MCF 10A (cell line): Measurements from ENCODE around the gene KLK2. TPM values are rescaled to one million over a fixed set of nuclear protein-coding genes. Genes with fewer than 3 reads are reported as not detected.

Source experiments
- BruUV-seq: library from RNA; stranded (reverse); fragments of 400-500 nt; replicated peaks from 2 replicates; lab custom pipeline; 2021; lab: Mats Ljungman, UMichigan
- CTCF ChIA-PET: fragments of 300-600 bp; sonication (Branson Sonifier 250); formaldehyde crosslinking; extraction: SDS; loops from one replicate; lab custom pipeline; 2021; ENCODE audit warnings: antibody characterized with exemption, inconsistent platforms; lab: Yijun Ruan, JAX
- POLR2A ChIA-PET: fragments of 300-600, 350-650 bp; sonication (Branson Sonifier 250); formaldehyde crosslinking; extraction: SDS; loops from one replicate; lab custom pipeline; 2020; ENCODE audit warnings: antibody characterized with exemption, inconsistent platforms; lab: Yijun Ruan, JAX
- DNase-seq: peaks from one replicate; pipeline ENCODE4 v3.0.0-alpha.2; 2018; ENCODE audit not compliant: unreplicated experiment
- H3K27ac Mint-ChIP-seq: one replicate; pipeline ENCODE4 v1.8.0; 2022; ENCODE audit warnings: mild to moderate bottlenecking, low read depth, mixed read lengths; ENCODE audit not compliant: unreplicated experiment
- H3K27me3 Mint-ChIP-seq: one replicate; pipeline ENCODE4 v1.8.0; 2022; ENCODE audit warnings: mixed read lengths; ENCODE audit not compliant: insufficient read depth, unreplicated experiment
- H3K36me3 Mint-ChIP-seq: one replicate; pipeline ENCODE4 v1.8.0; 2022; ENCODE audit warnings: mild to moderate bottlenecking, moderate library complexity, mixed read lengths; ENCODE audit not compliant: insufficient read depth, unreplicated experiment
- H3K4me1 Mint-ChIP-seq: one replicate; pipeline ENCODE4 v1.8.0; 2022; ENCODE audit warnings: mixed read lengths; ENCODE audit not compliant: insufficient read depth, unreplicated experiment
- H3K4me3 Mint-ChIP-seq: one replicate; pipeline ENCODE4 v1.8.0; 2022; ENCODE audit warnings: mild to moderate bottlenecking, moderate library complexity, mixed read lengths; ENCODE audit not compliant: unreplicated experiment
- H3K9me3 Mint-ChIP-seq: one replicate; pipeline ENCODE4 v1.8.0; 2022; ENCODE audit warnings: mixed read lengths; ENCODE audit not compliant: unreplicated experiment
- CTCF ChIP-seq: fragments of 200-600 bp; IDR thresholded peaks from one replicate; pipeline ENCODE4 v1.8.0; 2022; ENCODE audit warnings: antibody characterized with exemption, mild to moderate bottlenecking; ENCODE audit not compliant: unreplicated experiment
- intact Hi-C: fragments of 100-400 bp; cut with micrococcal nuclease; formaldehyde crosslinking; loops from 2 replicates; pipeline ENCODE4 v1.14.1; 2022
- total RNA-seq: library from RNA; stranded (reverse); gene quantifications from 2 replicates; pipeline ENCODE4 v1.2.3, GENCODE V29; 2022

The KLK2 gene
- total RNA-seq, 1 experiment from 2014 or later: not detected

- Mint-ChIP-seq H3K36me3 (peaks cover 4% of the 10 kb centered on the region), H3K27ac (no peak overlapping the region), H3K27me3 (peaks cover 38% of the 10 kb centered on the region), H3K9me3 (peaks cover 17% of the 10 kb centered on the region), H3K4me1 (no peaks in the 10 kb centered on the region), H3K4me3 (no peak overlapping the region)
- intact Hi-C loops: no loop called here
- ChIA-PET POLR2A (interaction anchor here (0.6 to 0.7 kb wide), 2 partner anchors 9 to 188 kb away, joined by 3 read pairs; no protein-coding TSS in a partner anchor), CTCF (interaction anchor here (0.6 kb wide), 1 partner anchor 347 kb away, joined by 5 read pairs; no protein-coding TSS in a partner anchor)
- no peak for DNase-seq
- no peak for TF ChIP-seq CTCF
- no TSS peak for BruUV-seq
Measured at GRCh38 chr19:50830266-50831025, 42.8 kb upstream of the KLK2 start.

GRCh38 chr19:50831026-50831396 lies 42.2 kb upstream of the KLK2 start:
- H3K36me3 Mint-ChIP-seq: peaks cover 4% of the 10 kb centered on the region
- intact Hi-C loops: no loop called here
- no peak for TF ChIP-seq CTCF
- H3K27ac Mint-ChIP-seq: no peak overlapping the region
- no peak for DNase-seq
- no peak overlapping the region for H3K4me3 Mint-ChIP-seq
- no TSS peak for BruUV-seq
- ChIA-PET POLR2A (no interaction called here), CTCF (interaction anchor here (0.6 kb wide), 1 partner anchor 347 kb away, joined by 5 read pairs; no protein-coding TSS in a partner anchor)
- peaks cover 13% of the 10 kb centered on the region for H3K9me3 Mint-ChIP-seq
- no peaks in the 10 kb centered on the region for H3K4me1 Mint-ChIP-seq
- H3K27me3 Mint-ChIP-seq: peaks cover 33% of the 10 kb centered on the region

- ChIA-PET CTCF (no interaction called here), POLR2A (interaction anchor here (0.7 kb wide), 1 partner anchor 9 kb away, joined by 3 read pairs; no protein-coding TSS in a partner anchor)
- Mint-ChIP-seq H3K27me3 (peaks cover 16% of the 10 kb centered on the region), H3K4me3 (no peak overlapping the region), H3K4me1 (no peaks in the 10 kb centered on the region), H3K9me3 (peaks cover 8% of the 10 kb centered on the region), H3K27ac (no peak overlapping the region), H3K36me3 (peaks cover 4% of the 10 kb centered on the region)
- BruUV-seq: no TSS peak
- DNase-seq: no peak
- intact Hi-C loops: no loop called here
- TF ChIP-seq CTCF: no peak
Measured at GRCh38 chr19:50832666-50833065, 40.6 kb upstream of the KLK2 start.

- DNase-seq: no peak
- peaks cover 11% of the 10 kb centered on the region for H3K27me3 Mint-ChIP-seq
- peaks cover 8% of the 10 kb centered on the region for H3K9me3 Mint-ChIP-seq
- H3K4me3 Mint-ChIP-seq: no peak within 1 kb of the TSS
- H3K36me3 Mint-ChIP-seq: peaks cover 4% of the 10 kb centered on the region
- CTCF ChIA-PET: interaction anchor here (0.6 kb wide), 1 partner anchor 10 kb away, joined by 5 read pairs; no protein-coding TSS in a partner anchor
- POLR2A ChIA-PET: interaction anchor here (0.7 kb wide), 1 partner anchor 9 kb away, joined by 3 read pairs; no protein-coding TSS in a partner anchor
- no peaks in the 10 kb centered on the region for H3K4me1 Mint-ChIP-seq
- no peak within 1 kb of the TSS for H3K27ac Mint-ChIP-seq
- intact Hi-C loops: no loop called here
- TF ChIP-seq CTCF: no peak
- BruUV-seq: no TSS peak
Measured at GRCh38 chr19:50833117-50833801, 40.0 kb upstream of the KLK2 start, which contains the start of gene KLK15. KLK15 (minus strand) TSS chr19:50833574; CDS start chr19:50831492, 2,082 bp downstream.
